Kidney (tissue), 14 donors: Measurements from ENCODE around the gene MAGI3. TPM values are rescaled to one million over a fixed set of nuclear protein-coding genes. Genes with fewer than 3 reads are reported as not detected.

Experiments used
- DNase-seq, 5 donors: peaks; one replicate each; pipeline ENCODE4 v3.0.0-alpha.2; 2013 to 2020
- FAIRE-seq: peaks from 2 replicates; lab custom pipeline; 2012; peaks lifted over from hg19 to GRCh38; lab: Jason Lieb, UNC
- H3K27ac ChIP-seq, 2 donors: one replicate each; pipeline ENCODE4 v1.7.0; 2013; ENCODE audit warnings: low read depth in 2 of 2, low read length in 2 of 2, inconsistent platforms in 1 of 2
- H3K27me3 ChIP-seq: one replicate; pipeline ENCODE4 v1.7.1; 2013; ENCODE audit warnings: low read length, inconsistent platforms; ENCODE audit not compliant: control insufficient read depth, insufficient read depth
- H3K36me3 ChIP-seq, 3 donors: one replicate each; pipeline versions ENCODE4 v1.7.0 to v1.7.1; 2013; ENCODE audit warnings: low read length in 3 of 3, control low read depth in 1 of 3, inconsistent platforms in 1 of 3; ENCODE audit not compliant: insufficient read depth in 3 of 3, control insufficient read depth in 2 of 3
- H3K4me1 ChIP-seq, 3 donors: one replicate each; pipeline versions ENCODE4 v1.7.0 to v1.7.1; 2013; ENCODE audit warnings: low read length in 3 of 3, inconsistent platforms in 1 of 3, low read depth in 1 of 3; ENCODE audit not compliant: control insufficient read depth in 2 of 3, insufficient read depth in 2 of 3
- H3K4me3 ChIP-seq, 3 donors: one replicate each; pipeline versions ENCODE4 v1.7.0 to v1.8.1; 2013; ENCODE audit warnings: low read length in 3 of 3, control low read depth in 1 of 3, inconsistent platforms in 1 of 3
- H3K9ac ChIP-seq, 3 donors: one replicate each; pipeline versions ENCODE4 v1.7.0 to v1.7.1; 2013; ENCODE audit warnings: low read length in 3 of 3, control low read depth in 1 of 3, inconsistent platforms in 1 of 3
- H3K9me3 ChIP-seq, 3 donors: one replicate each; pipeline versions ENCODE4 v1.7.0 to v1.7.1; 2013; ENCODE audit warnings: low read length in 3 of 3, control low read depth in 1 of 3, inconsistent platforms in 1 of 3; ENCODE audit not compliant: control insufficient read depth in 2 of 3, insufficient read depth in 1 of 3
- intact Hi-C: fragments of 100-400 bp; cut with DNase I; formaldehyde crosslinking; loops from one replicate; pipeline ENCODE4 v1.11.1; 2022
- polyA plus RNA-seq: library from polyadenylated mRNA; stranded (reverse); fragments of 350-450 nt; fragmentation: Illumina TruSeq; extraction: RNeasy Lipid Tissue Mini Kit (QIAGEN cat#74804); gene quantifications from one replicate; pipeline ENCODE4 v1.2.3, GENCODE V29; 2014; ENCODE audit warnings: low read depth, low replicate concordance; ENCODE audit not compliant: insufficient read depth
- total RNA-seq: library from RNA; stranded (reverse); fragmentation: NEBNext Ultra II Directional; extraction: Animal tissue kit (Norgen Biotek cat#: 25700); gene quantifications from one replicate; pipeline ENCODE4 v1.2.1, GENCODE V29; 2021
- TF ChIP-seq, protein P1 (sequence below): IDR thresholded peaks from 3 replicates; pipeline ENCODE4 v1.5.1; 2012; ENCODE audit warnings: mild to moderate bottlenecking, moderate library complexity, borderline replicate concordance; ENCODE audit not compliant: insufficient read depth; ENCODE audit errors: extremely low read depth
- donor health status: control.
- donor health status: control.
- donor health status: control.
- donor health status: control.
- donor health status: control.
- donor health status: DM: yes; HTN: yes; CAD: no.
- donor health status: Normal renal cell carcinoma (clear cell type).

The MAGI3 gene
- total and polyA plus RNA-seq, 2 donors from 2014 or later, result 5.6 to 25.9 TPM

DNA sequence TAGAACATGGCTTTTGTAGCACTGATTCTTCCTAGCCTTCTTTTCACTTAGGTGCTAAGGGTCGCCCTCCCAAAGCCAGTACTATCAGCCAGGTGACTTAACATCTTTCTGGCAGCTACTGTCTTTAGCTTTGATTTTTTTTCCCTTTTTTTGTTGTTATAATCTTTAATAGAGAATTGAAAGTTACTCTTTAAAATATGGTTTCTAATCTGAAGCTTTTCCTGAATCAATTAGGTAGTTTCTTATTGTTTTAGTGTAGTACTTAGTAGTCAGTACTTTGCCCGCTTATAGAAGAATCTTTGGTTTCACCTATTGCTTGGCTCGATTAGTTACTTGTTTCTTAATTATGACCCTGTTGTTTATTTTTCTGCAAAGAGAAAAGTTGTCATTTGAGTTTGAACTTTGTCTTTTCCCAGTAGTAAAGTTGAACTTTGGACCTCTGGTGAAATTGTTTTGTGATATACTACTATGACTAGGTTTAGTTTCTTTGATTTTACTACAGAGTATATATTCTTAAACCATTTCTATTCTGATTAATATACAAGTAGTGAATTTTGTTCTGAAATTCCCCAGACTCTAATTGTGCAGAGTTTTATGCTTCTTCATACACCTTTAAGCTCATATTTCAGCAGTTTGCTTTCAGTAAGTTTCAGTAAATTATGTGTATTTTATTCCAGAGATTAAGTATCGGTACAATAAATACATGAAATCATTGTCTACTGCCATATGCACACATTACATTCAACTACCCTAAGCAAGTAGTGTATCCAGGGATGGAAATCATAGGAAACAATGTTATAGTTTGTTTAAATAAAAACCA is 3.9 kb downstream of the MAGI3 start:
- Histone ChIP-seq H3K4me1 (peaks cover 0 to 3% (median 2%) of the 10 kb centered on the region in 3 donors), H3K36me3 (no peaks in the 10 kb centered on the region), H3K27ac (no peak overlapping the region), H3K27me3 (no peaks in the 10 kb centered on the region), H3K9me3 (no peaks in the 10 kb centered on the region), H3K4me3 (peak overlapping the region in 2 of 3 donors; percentile 2 to 30), H3K9ac (no peak overlapping the region)
- DNase-seq, result no peak
- TF ChIP-seq, protein P1, sequence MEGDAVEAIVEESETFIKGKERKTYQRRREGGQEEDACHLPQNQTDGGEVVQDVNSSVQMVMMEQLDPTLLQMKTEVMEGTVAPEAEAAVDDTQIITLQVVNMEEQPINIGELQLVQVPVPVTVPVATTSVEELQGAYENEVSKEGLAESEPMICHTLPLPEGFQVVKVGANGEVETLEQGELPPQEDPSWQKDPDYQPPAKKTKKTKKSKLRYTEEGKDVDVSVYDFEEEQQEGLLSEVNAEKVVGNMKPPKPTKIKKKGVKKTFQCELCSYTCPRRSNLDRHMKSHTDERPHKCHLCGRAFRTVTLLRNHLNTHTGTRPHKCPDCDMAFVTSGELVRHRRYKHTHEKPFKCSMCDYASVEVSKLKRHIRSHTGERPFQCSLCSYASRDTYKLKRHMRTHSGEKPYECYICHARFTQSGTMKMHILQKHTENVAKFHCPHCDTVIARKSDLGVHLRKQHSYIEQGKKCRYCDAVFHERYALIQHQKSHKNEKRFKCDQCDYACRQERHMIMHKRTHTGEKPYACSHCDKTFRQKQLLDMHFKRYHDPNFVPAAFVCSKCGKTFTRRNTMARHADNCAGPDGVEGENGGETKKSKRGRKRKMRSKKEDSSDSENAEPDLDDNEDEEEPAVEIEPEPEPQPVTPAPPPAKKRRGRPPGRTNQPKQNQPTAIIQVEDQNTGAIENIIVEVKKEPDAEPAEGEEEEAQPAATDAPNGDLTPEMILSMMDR, result no peak
- no peak for FAIRE-seq
- intact Hi-C loops, result no loop called here

DNA sequence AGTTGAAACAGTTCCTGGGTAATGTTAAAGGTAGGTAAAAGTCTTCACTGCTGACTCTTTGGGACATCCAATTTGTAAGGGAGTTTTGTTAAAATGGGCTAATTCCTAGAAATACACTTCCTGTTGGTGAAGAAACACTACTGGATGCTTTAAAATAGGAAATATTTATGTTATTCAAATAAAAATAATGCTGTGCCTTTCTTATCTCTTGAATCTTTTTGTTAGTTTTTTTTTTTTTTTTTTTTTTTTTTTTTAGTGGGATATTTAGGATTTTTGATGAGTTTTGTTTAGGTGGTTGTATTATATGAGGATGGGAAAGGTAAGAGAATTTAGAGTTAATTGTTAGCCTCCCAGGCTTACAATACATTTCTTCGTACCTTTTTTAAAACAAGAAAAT is 4.5 kb downstream of the MAGI3 start:
- Histone ChIP-seq H3K27me3 (no peaks in the 10 kb centered on the region), H3K27ac (no peak overlapping the region), H3K4me3 (peak overlapping the region in 1 of 3 donors; percentile 18), H3K36me3 (no peaks in the 10 kb centered on the region), H3K9me3 (no peaks in the 10 kb centered on the region), H3K4me1 (peaks cover 0 to 3% (median 0%) of the 10 kb centered on the region in 3 donors), H3K9ac (no peak overlapping the region)
- FAIRE-seq (no peak), DNase-seq (no peak)
- intact Hi-C loops, result no loop called here
- TF ChIP-seq, protein P1, result no peak

DNA sequence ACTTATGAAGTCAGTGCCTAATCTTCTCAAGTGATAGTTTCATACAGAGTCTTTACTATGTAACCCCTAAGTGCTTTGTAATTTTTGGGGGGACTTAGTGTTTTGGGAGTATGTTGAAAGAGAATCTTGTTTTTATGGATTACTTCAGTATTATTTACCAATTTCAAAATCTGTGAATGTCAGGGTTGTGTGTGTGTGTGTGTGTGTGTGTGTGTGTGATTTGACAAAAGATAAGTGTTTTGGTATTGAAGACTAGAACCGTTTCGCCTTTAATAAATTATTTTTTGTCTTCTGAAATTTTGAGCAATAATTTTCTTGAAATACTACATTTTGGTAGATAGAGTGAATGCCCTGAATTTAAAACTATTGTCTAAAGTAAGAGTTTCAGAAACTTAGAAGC is 5.8 kb downstream of the MAGI3 start:
- H3K27me3 ChIP-seq, result no peaks in the 10 kb centered on the region
- peak; percentile 23 for FAIRE-seq
- no peak overlapping the region for H3K27ac ChIP-seq
- TF ChIP-seq, protein P1, result no peak
- H3K4me3 ChIP-seq, result no peak overlapping the region
- no peak overlapping the region for H3K9ac ChIP-seq
- H3K36me3 ChIP-seq, result no peaks in the 10 kb centered on the region
- no peaks in the 10 kb centered on the region for H3K9me3 ChIP-seq
- H3K4me1 ChIP-seq, result peaks cover 0 to 3% (median 0%) of the 10 kb centered on the region in 3 donors
- intact Hi-C loops, result no loop called here
- DNase-seq, result no peak
